Measurements from ENCODE around the gene PLEKHH1.
A peak's percentile ranks its signal among the peaks of the same experiment; 100 is the strongest.

PLEKHH1 gene

GRCh38 chr14:67510121-67510520, 23.0 kb upstream of the PLEKHH1 start:
- no peak for TF ChIP-seq CTCF (conservative IDR thresholded peaks at IDR 0.05; ENCODE audit: low read depth, low read length)
- no peak for DNase-seq (ENCODE audit: low read depth)
- H3K4me3 ChIP-seq (ENCODE audit: low read depth, low read length): no peak overlapping the region

- no peak for DNase-seq (ENCODE audit: low read depth)
- H3K4me3 ChIP-seq (ENCODE audit: low read depth, low read length): no peak overlapping the region
- no peak for TF ChIP-seq CTCF (conservative IDR thresholded peaks at IDR 0.05; ENCODE audit: low read depth, low read length)
These were observed 22.3 kb upstream of the PLEKHH1 start for GRCh38 chr14:67510836-67511235.

GRCh38 chr14:67512463-67513310, 20.4 kb upstream of the PLEKHH1 start:
- no peak for TF ChIP-seq CTCF (conservative IDR thresholded peaks at IDR 0.05; ENCODE audit: low read depth, low read length)
- H3K4me3 ChIP-seq (ENCODE audit: low read depth, low read length): no peak overlapping the region
- no peak for DNase-seq (ENCODE audit: low read depth)

GRCh38 chr14:67513631-67514108, 19.4 kb upstream of the PLEKHH1 start:
- DNase-seq (ENCODE audit: low read depth): no peak
- H3K4me3 ChIP-seq (ENCODE audit: low read depth, low read length): no peak overlapping the region
- TF ChIP-seq CTCF (conservative IDR thresholded peaks at IDR 0.05; ENCODE audit: low read depth, low read length): no peak

GRCh38 chr14:67514203-67514607, 18.9 kb upstream of the PLEKHH1 start:
- peak overlapping the region; percentile 73 for H3K4me3 ChIP-seq (ENCODE audit: low read depth, low read length)

GRCh38 chr14:67514650-67515385, 18.3 kb upstream of the PLEKHH1 start:
- peak overlapping the region; percentile 73 for H3K4me3 ChIP-seq (ENCODE audit: low read depth, low read length)
- TF ChIP-seq CTCF (conservative IDR thresholded peaks at IDR 0.05; ENCODE audit: low read depth, low read length): no peak
- peak; percentile 45 for DNase-seq (ENCODE audit: low read depth)

More at GRCh38 chr14:67514203-67514607, 18.9 kb upstream of the PLEKHH1 start:
- TF ChIP-seq CTCF (conservative IDR thresholded peaks at IDR 0.05; ENCODE audit: low read depth, low read length): no peak
- no peak for DNase-seq (ENCODE audit: low read depth)

Measured in choroid plexus epithelial cell (primary cell).